HG03135 (cell line): ENCODE data around the gene GDF10.

ENCODE experiments used
- ATAC-seq: cut with Tn5 transposase; IDR thresholded peaks from one replicate; pipeline ENCODE4 v1.9.1; 2021; ENCODE audit warnings: mild to moderate bottlenecking, moderate library complexity; ENCODE audit not compliant: unreplicated experiment

Gene GDF10

GRCh38 chr10:47349941-47350371 lies 50.0 kb downstream of the GDF10 start:
- no peak for ATAC-seq

- no peak for ATAC-seq
These were observed 51.0 kb downstream of the GDF10 start for GRCh38 chr10:47350671-47351640.

DNA sequence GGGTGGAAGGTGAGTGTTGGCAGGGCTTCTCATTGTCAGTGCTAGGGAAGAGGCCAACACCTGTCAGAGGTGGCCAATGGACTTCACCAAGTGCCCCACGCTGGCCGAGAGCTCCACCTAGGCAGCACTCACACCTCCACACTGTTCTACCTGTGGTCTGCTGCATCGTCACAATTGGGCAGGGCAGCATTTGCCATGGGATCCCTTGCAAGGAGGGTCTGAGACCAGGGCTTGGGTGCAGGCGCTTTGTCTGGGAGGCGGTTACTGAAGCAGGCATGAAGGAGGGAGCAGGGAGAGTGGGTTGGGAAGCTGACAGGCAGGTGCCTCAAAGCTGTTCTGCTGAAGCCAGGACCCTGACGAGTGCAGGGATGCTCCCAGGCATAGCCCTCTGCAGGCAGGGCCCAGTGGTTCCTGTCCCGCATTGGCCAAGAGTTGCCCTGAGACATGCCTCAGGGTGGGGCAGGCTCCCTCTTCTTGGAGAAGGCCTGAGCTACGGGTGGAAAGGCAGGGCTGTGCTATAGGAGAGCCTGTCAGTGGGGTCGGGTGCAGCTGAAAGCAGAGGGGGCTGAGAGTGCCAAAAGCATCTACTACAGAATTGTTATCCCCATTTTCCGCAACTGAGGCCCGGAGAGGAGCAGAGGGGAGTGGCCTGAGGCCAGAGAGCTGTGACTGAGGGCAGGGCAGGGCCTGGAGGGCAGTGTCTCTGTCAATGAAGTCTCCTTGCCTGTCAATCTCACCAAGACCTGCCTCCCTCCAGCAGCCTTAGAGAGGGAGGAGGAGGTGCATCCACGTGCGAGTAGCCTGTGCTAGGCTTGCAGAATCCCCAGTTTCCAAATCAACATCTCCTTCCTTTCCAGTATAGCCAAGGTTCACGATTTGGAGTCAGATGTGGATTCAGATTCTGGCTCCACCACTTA lies 52.2 kb downstream of the GDF10 start:
- ATAC-seq = no peak

- no peak for ATAC-seq
These were observed 53.4 kb downstream of the GDF10 start for GRCh38 chr10:47353351-47353750.

- no peak for ATAC-seq
These were observed 54.2 kb downstream of the GDF10 start for GRCh38 chr10:47354165-47354564.

DNA sequence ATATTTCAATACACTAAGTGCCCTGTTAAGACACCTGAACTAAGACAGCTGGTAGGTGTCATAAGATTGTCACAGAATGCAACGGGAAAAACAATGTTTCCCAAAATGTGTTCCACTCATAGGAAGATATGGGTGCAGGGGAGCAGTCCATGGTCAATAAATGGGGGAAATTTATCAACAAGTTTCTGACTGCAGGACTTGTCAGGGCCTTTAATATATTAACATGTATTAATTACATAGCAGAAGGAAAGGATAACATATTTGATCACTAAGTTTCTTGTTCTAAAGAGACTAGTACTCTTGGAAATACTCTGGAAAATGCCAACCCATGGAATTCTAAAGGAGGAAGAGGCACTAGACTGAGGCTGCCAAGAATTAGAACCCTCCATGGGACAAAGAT lies 54.9 kb downstream of the GDF10 start:
- ATAC-seq = no peak

DNA sequence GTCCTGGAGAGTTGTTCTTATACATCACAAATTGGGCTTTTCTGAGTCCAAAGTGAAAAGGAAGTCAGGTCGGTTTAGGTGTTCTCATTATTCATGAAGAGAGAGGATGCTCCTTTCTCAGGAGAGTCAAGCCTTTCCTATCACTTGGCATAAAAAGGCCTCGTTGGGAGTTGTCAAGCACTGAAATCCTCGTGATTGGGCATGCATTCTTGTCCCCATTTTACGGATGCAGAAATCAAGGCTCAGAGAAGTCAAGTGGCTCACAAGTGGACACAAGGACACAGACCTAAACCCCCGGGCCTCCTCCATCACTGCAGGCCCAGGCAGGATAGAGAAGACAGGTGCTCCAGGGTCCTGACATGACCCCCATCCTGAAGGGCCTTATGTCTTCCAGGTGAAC lies 56.7 kb downstream of the GDF10 start:
- no peak for ATAC-seq

GRCh38 chr10:47357131-47357582 lies 57.2 kb downstream of the GDF10 start:
- ATAC-seq = no peak

DNA sequence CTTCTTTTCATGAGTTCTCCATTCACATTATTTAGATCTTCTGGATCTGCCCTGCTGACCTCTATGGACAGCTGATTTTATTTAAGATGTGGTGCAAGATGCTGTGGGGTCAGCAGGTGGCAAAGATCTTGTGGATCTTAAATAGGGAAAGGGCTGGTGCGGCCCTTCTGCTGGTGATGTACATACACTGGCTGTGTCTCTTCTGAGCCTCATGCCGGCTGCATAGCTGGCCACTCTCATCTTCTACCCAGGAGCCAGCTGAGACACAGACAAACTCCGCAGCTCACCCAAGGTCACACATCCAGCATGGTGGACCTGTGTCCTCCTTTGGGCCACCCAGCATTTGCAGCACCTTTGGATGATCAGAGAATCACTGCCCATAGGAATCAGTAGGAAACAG lies 57.9 kb downstream of the GDF10 start:
- no peak for ATAC-seq

- no peak for ATAC-seq
These were observed 58.5 kb downstream of the GDF10 start for GRCh38 chr10:47358457-47358856.

DNA sequence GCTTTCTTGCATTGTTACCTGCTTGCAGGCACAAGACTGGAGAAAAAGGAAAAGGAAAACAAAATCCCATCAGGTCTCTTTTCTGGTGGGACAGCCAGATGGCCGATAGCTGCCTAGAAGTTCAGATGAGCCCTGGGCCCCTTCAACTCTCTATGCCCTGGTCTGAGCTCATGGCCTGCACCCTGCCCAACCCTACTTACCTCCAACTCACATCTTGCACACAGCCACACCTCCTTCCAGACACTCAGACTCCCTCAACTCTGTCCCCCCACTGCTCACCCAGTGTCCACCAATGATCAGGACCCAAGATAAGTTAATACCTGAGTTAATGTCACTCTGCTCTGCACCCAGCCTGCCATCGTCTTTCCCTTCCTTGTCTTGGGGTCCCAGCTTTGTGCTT lies 59.1 kb downstream of the GDF10 start:
- ATAC-seq = no peak

GRCh38 chr10:47359626-47360418 lies 59.8 kb downstream of the GDF10 start:
- no peak for ATAC-seq

DNA sequence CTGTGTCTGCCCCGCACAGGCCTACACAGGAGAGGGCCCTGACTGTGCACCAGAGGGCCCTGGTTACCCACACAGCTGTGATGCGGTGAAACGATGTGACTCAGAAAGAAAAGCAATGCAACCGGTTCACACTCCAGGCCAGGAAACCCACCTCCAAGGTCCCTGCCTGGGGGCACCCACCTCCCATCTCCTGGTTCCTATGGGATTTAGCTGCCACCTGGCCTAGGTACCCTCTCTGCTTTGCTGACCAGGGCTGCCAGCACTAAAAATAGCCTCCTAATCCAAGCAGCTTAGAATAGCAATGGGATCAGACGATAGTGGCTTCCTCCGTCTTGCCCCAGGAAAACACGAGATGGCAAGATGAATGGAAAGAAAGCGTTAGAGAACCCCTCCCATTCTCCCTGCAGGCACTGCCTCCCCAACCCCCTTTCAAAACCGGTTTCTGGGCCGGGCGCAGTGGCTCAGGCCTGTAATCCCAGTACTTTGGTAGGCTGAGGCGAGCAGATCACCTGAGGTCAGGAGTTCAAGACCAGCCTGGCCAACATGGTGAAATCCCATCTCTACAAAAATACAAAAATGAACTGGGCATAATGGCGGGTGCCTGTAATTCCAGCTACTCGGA lies 60.5 kb downstream of the GDF10 start:
- no peak for ATAC-seq

DNA sequence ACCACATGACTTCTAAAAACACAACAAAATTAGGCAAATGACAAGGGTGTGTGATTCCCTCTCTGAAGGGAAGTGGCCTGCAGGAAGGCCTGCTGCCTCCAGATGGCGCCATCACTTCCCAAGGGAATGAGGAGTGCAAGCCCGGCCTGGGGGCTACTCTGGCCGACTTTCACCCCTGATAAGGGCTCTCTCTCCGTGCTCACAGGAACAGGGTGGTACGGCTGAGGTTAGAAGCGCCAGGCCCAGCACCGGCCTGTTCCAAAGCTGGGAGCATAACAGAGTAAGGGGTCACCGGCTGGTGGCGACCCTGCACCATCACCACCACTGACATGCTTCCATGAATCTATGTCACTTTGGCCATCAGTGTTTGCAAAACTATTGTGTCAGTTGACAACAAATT lies 61.3 kb downstream of the GDF10 start:
- no peak for ATAC-seq

GRCh38 chr10:47362199-47362598 lies 62.2 kb downstream of the GDF10 start:
- no peak for ATAC-seq
